Neuronal stem cell (in vitro differentiated cells): Measurements from ENCODE around the gene WDSUB1.

Source experiments
- DNase-seq: peaks from one replicate; pipeline ENCODE4 v3.0.0-alpha.2; 2013; ENCODE audit warnings: low spot score
- H2AFZ ChIP-seq: one replicate; pipeline ENCODE4 v1.6.1; 2013; ENCODE audit warnings: mild to moderate bottlenecking, low read length, inconsistent platforms
- H2AK5ac ChIP-seq: 2 replicates; pipeline ENCODE4 v1.6.1; 2013; ENCODE audit warnings: low read depth, mild to moderate bottlenecking, inconsistent platforms, low read length, moderate library complexity, mixed read lengths
- H2BK120ac ChIP-seq: 2 replicates; pipeline ENCODE4 v1.6.1; 2013; ENCODE audit warnings: low read depth, mild to moderate bottlenecking, inconsistent platforms, low read length, moderate library complexity, mixed read lengths
- H2BK12ac ChIP-seq: one replicate; pipeline ENCODE4 v1.6.1; 2013; ENCODE audit warnings: low read length, inconsistent platforms
- H2BK15ac ChIP-seq: 2 replicates; pipeline ENCODE4 v1.6.1; 2013; ENCODE audit warnings: mild to moderate bottlenecking, low read length, inconsistent platforms, mixed read lengths
- H2BK5ac ChIP-seq: one replicate; pipeline ENCODE4 v1.6.1; 2013; ENCODE audit warnings: inconsistent platforms, mild to moderate bottlenecking, low read length, moderate library complexity
- H3K14ac ChIP-seq: one replicate; pipeline ENCODE4 v1.6.1; 2013; ENCODE audit warnings: low read length, inconsistent platforms
- H3K18ac ChIP-seq: 2 replicates; pipeline ENCODE4 v1.6.1; 2013; ENCODE audit warnings: low read length, inconsistent platforms
- H3K23ac ChIP-seq: 2 replicates; pipeline ENCODE4 v1.6.1; 2013; ENCODE audit warnings: low read depth, mild to moderate bottlenecking, mixed read lengths, low read length, inconsistent platforms; ENCODE audit not compliant: poor library complexity
- H3K27ac ChIP-seq: replicated peaks from 3 replicates; pipeline ENCODE4 v1.5.1; 2013; ENCODE audit warnings: low read length, inconsistent platforms
- H3K27me3 ChIP-seq, 3 experiments: 2 replicates each; pipeline ENCODE4 v1.6.1; 2013; ENCODE audit warnings: low read length in 3 of 3, mild to moderate bottlenecking in 2 of 3, inconsistent platforms in 1 of 3, low read depth in 1 of 3, mixed read lengths in 1 of 3, moderate library complexity in 1 of 3; ENCODE audit not compliant: control insufficient read depth in 3 of 3, insufficient read depth in 3 of 3
- H3K36me3 ChIP-seq, 2 donors: replicated peaks in 1 of 2; 2 replicates each; pipeline ENCODE4 v1.6.1; 2013; ENCODE audit warnings: low read length in 2 of 2; ENCODE audit not compliant: control insufficient read depth in 2 of 2, insufficient read depth in 2 of 2
- H3K4ac ChIP-seq: 2 replicates; pipeline ENCODE4 v1.6.1; 2013; ENCODE audit warnings: inconsistent platforms, mild to moderate bottlenecking, low read length, moderate library complexity
- H3K4me1 ChIP-seq, 2 donors: 1 replicate in 1 of 2; 2 replicates in 1 of 2; pipeline ENCODE4 v1.6.1; 2013; ENCODE audit warnings: low read length in 2 of 2, low read depth in 1 of 2; ENCODE audit not compliant: control insufficient read depth in 2 of 2, insufficient read depth in 1 of 2
- H3K4me2 ChIP-seq: one replicate; pipeline ENCODE4 v1.6.1; 2013; ENCODE audit warnings: mild to moderate bottlenecking, low read length, inconsistent platforms; ENCODE audit not compliant: insufficient read depth, poor library complexity, severe bottlenecking
- H3K4me3 ChIP-seq, 2 donors: 2 replicates each; pipeline ENCODE4 v1.5.1; 2013; ENCODE audit warnings: low read length in 2 of 2, mild to moderate bottlenecking in 2 of 2, inconsistent platforms in 1 of 2, moderate library complexity in 1 of 2
- H3K79me1 ChIP-seq: one replicate; pipeline ENCODE4 v1.6.1; 2013; ENCODE audit warnings: low read depth, mild to moderate bottlenecking, inconsistent platforms, low read length, moderate library complexity
- H3K9ac ChIP-seq: one replicate; pipeline ENCODE4 v1.6.1; 2013; ENCODE audit warnings: mild to moderate bottlenecking, low read depth, low read length, inconsistent platforms; ENCODE audit not compliant: poor library complexity
- H3K9me3 ChIP-seq, 2 donors: replicated peaks in 1 of 2; 2 replicates each; pipeline versions ENCODE3 to v1.6.1; 2013; ENCODE audit warnings: low read length in 2 of 2, mild to moderate bottlenecking in 2 of 2, inconsistent platforms in 1 of 2, low read depth in 1 of 2, mixed read lengths in 1 of 2, moderate library complexity in 1 of 2; ENCODE audit not compliant: control insufficient read depth in 2 of 2, insufficient read depth in 1 of 2
- H4K8ac ChIP-seq: one replicate; pipeline ENCODE4 v1.6.1; 2013; ENCODE audit warnings: low read depth, mild to moderate bottlenecking, inconsistent platforms, low read length, moderate library complexity
- H4K91ac ChIP-seq: one replicate; pipeline ENCODE4 v1.6.1; 2013; ENCODE audit warnings: low read length, low read depth, mild to moderate bottlenecking, inconsistent platforms; ENCODE audit not compliant: poor library complexity
- WGBS, 2 donors: extraction: QIAGEN DNeasy Blood & Tissue Kit; methylation state at CpG; one replicate each; pipeline ENCODE4 v1.1.7; 2013; ENCODE audit warnings: missing lambda C conversion rate in 2 of 2, mixed read lengths in 1 of 2; ENCODE audit not compliant: insufficient read length in 2 of 2, insufficient replicate concordance in 1 of 2; ENCODE audit errors: extremely low coverage in 2 of 2; 5-methylcytosine and 5-hydroxymethylcytosine counted together

The WDSUB1 gene

GRCh38 chr2:159232456-159233170 lies 53.9 kb downstream of the WDSUB1 start:
- Histone ChIP-seq H2AK5ac (no peak overlapping the region), H4K91ac (no peak overlapping the region), H2BK15ac (no peak overlapping the region), H3K9me3 (no peaks in the 10 kb centered on the region), H3K14ac (no peak overlapping the region), H3K23ac (no peak overlapping the region), H3K27ac (no peak overlapping the region), H3K4me2 (no peak overlapping the region), H3K18ac (no peak overlapping the region), H2BK120ac (no peak overlapping the region), H3K36me3 (peaks cover 8 to 91% of the 10 kb centered on the region in 2 donors), H2BK5ac (no peak overlapping the region), H2AFZ (no peak overlapping the region), H3K9ac (no peak overlapping the region), H2BK12ac (no peak overlapping the region), H3K4ac (no peak overlapping the region), H3K79me1 (no peaks in the 10 kb centered on the region), H3K4me1 (peaks cover 0 to 2% of the 10 kb centered on the region in 2 donors), H3K27me3 (no peaks in the 10 kb centered on the region), H4K8ac (no peak overlapping the region), H3K4me3 (no peak overlapping the region)
- no peak for DNase-seq
- no CpG with 5 or more reads among the region's 3 CpGs for WGBS, 2 donors

DNA sequence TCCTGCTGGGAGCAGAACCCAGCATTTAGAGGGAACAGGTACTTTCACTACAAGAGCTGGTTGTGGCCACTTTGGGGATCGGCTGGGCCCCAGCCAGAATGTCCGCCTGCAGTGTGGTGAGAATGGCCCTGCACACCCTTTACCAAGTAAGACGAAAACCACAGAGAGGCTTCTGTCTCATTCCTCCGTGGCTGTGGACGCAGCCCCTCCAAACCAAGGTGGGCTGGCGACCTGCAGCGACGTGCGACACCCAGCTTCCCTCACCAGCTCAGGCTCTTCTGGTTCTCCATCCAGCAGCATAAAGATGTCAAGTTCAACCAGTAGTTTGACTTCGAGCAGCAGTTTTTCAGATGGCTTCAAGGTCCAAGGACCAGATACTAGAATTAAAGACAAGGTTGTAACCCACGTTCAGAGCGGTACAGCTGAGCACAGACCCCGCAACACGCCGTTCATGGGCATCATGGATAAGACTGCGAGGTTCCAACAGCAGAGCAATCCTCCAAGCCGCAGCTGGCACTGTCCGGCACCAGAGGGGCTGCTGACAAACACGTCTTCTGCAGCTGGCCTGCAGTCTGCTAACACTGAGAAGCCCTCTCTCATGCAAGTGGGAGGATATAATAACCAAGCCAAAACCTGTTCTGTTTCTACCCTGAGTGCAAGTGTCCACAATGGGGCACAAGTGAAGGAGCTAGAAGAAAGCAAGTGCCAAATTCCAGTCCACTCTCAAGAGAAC lies 56.2 kb downstream of the WDSUB1 start:
- H2AK5ac ChIP-seq: no peak overlapping the region
- no peak overlapping the region for H2BK15ac ChIP-seq
- H3K79me1 ChIP-seq: no peaks in the 10 kb centered on the region
- H3K4me1 ChIP-seq: peaks cover 0 to 5% of the 10 kb centered on the region in 2 donors
- H2AFZ ChIP-seq: no peak overlapping the region
- H2BK120ac ChIP-seq: no peak overlapping the region
- H3K4ac ChIP-seq: no peak overlapping the region
- H3K27me3 ChIP-seq: no peaks in the 10 kb centered on the region
- H3K4me2 ChIP-seq: no peak overlapping the region
- H3K9me3 ChIP-seq: no peaks in the 10 kb centered on the region
- no peak overlapping the region for H3K4me3 ChIP-seq
- no peak overlapping the region for H3K27ac ChIP-seq
- H4K8ac ChIP-seq: no peak overlapping the region
- no peak overlapping the region for H3K14ac ChIP-seq
- no CpG with 5 or more reads among the region's 19 CpGs for WGBS, 2 donors
- H2BK12ac ChIP-seq: no peak overlapping the region
- no peak overlapping the region for H2BK5ac ChIP-seq
- no peak overlapping the region for H3K23ac ChIP-seq
- DNase-seq: no peak
- no peak overlapping the region for H3K9ac ChIP-seq
- no peak overlapping the region for H3K18ac ChIP-seq
- no peak overlapping the region for H4K91ac ChIP-seq
- H3K36me3 ChIP-seq: peaks cover 8 to 88% of the 10 kb centered on the region in 2 donors

DNA sequence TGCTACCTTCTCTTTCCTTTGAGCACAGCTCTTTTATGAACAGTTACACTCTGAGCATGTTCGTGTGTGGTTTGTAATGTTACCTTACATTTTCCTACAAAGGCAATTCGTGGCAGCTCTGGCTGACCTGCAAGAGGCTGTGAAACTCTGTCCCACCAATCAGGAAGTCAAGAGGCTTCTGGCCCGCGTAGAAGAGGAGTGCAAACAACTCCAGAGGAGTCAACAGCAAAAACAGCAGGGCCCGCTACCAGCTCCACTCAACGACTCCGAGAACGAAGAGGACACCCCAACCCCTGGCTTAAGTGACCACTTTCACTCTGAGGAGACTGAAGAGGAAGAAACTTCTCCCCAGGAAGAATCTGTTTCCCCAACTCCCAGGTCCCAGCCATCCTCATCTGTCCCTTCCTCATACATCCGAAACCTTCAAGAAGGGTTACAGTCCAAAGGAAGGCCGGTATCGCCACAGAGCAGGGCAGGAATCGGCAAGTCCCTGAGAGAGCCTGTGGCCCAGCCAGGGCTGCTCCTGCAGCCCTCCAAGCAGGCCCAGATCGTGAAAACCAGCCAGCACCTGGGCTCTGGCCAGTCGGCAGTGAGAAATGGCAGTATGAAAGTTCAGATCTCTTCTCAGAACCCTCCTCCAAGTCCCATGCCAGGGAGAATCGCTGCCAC lies 56.9 kb downstream of the WDSUB1 start:
- H2BK12ac ChIP-seq: no peak overlapping the region
- no peak overlapping the region for H2BK15ac ChIP-seq
- H2AK5ac ChIP-seq: no peak overlapping the region
- H4K91ac ChIP-seq: no peak overlapping the region
- H3K36me3 ChIP-seq: peaks cover 8 to 88% of the 10 kb centered on the region in 2 donors
- no peak overlapping the region for H3K23ac ChIP-seq
- no peak overlapping the region for H3K4me2 ChIP-seq
- no peak overlapping the region for H2BK120ac ChIP-seq
- H2BK5ac ChIP-seq: no peak overlapping the region
- DNase-seq: no peak
- no peak overlapping the region for H3K4ac ChIP-seq
- no peak overlapping the region for H3K9ac ChIP-seq
- H3K14ac ChIP-seq: no peak overlapping the region
- H3K9me3 ChIP-seq: no peaks in the 10 kb centered on the region
- no peak overlapping the region for H2AFZ ChIP-seq
- no CpG with 5 or more reads among the region's 15 CpGs for WGBS, 2 donors
- no peak overlapping the region for H3K18ac ChIP-seq
- H3K4me1 ChIP-seq: peaks cover 0 to 8% of the 10 kb centered on the region in 2 donors
- no peak overlapping the region for H4K8ac ChIP-seq
- no peak overlapping the region for H3K4me3 ChIP-seq
- H3K27ac ChIP-seq: no peak overlapping the region
- H3K79me1 ChIP-seq: no peaks in the 10 kb centered on the region
- H3K27me3 ChIP-seq: no peaks in the 10 kb centered on the region

GRCh38 chr2:159228081-159228581 lies 58.4 kb downstream of the WDSUB1 start:
- peak overlapping the region; percentile 1 for H3K18ac ChIP-seq
- H3K23ac ChIP-seq: no peak overlapping the region
- no peak overlapping the region for H4K91ac ChIP-seq
- no peak for DNase-seq
- H3K14ac ChIP-seq: no peak overlapping the region
- H3K9me3 ChIP-seq: no peaks in the 10 kb centered on the region
- no peak overlapping the region for H2BK5ac ChIP-seq
- no peak overlapping the region for H3K4ac ChIP-seq
- H2BK12ac ChIP-seq: no peak overlapping the region
- WGBS, 2 donors: no CpG with 5 or more reads among the region's 14 CpGs
- peaks cover 0 to 8% of the 10 kb centered on the region in 2 donors for H3K4me1 ChIP-seq
- peak overlapping the region; percentile 32 for H3K9ac ChIP-seq
- H3K4me3 ChIP-seq: no peak overlapping the region
- no peak overlapping the region for H3K27ac ChIP-seq
- peak overlapping the region; percentile 43 for H4K8ac ChIP-seq
- peaks cover 8 to 95% of the 10 kb centered on the region in 2 donors for H3K36me3 ChIP-seq
- H2AK5ac ChIP-seq: no peak overlapping the region
- H2BK120ac ChIP-seq: no peak overlapping the region
- H2AFZ ChIP-seq: no peak overlapping the region
- H2BK15ac ChIP-seq: no peak overlapping the region
- no peaks in the 10 kb centered on the region for H3K27me3 ChIP-seq
- no peaks in the 10 kb centered on the region for H3K79me1 ChIP-seq
- no peak overlapping the region for H3K4me2 ChIP-seq
